GM18858 (cell line): ENCODE measurements around the gene RGP1.

Experiments
- ATAC-seq: cut with Tn5 transposase; IDR thresholded peaks from one replicate; pipeline ENCODE4 v1.9.1; 2021; ENCODE audit not compliant: unreplicated experiment

RGP1 gene

GRCh38 chr9:35748858-35749514 is at the start of gene RGP1, which contains the start of gene GBA2:
TSS of gene RGP1 (plus strand) at chr9:35749287. CDS start at chr9:35749756, 469 bp downstream.
TSS of gene GBA2 (minus strand) at chr9:35749228. CDS start at chr9:35748704, 524 bp downstream.
- peak; percentile 63 for ATAC-seq

GRCh38 chr9:35700031-35700430 is 49.1 kb upstream of the RGP1 start:
- no peak for ATAC-seq

GRCh38 chr9:35700942-35701341 is 48.1 kb upstream of the RGP1 start:
- no peak for ATAC-seq

- ATAC-seq, result no peak
Observed at GRCh38 chr9:35702696-35703095, 46.4 kb upstream of the RGP1 start.

- no peak for ATAC-seq
Observed at GRCh38 chr9:35703906-35704672, 45.0 kb upstream of the RGP1 start.

GRCh38 chr9:35705372-35705771 is 43.7 kb upstream of the RGP1 start:
- no peak for ATAC-seq

GRCh38 chr9:35705836-35706430 is 43.2 kb upstream of the RGP1 start:
- no peak for ATAC-seq

- ATAC-seq, result no peak
Observed at GRCh38 chr9:35706951-35707350, 42.1 kb upstream of the RGP1 start.

- no peak for ATAC-seq
Observed at GRCh38 chr9:35708146-35708545, 40.9 kb upstream of the RGP1 start.

- ATAC-seq, result no peak
Observed at GRCh38 chr9:35710818-35711500, 38.1 kb upstream of the RGP1 start.

GRCh38 chr9:35711501-35712428 is 37.3 kb upstream of the RGP1 start:
- no peak for ATAC-seq

GRCh38 chr9:35712762-35713400 is 36.2 kb upstream of the RGP1 start:
- no peak for ATAC-seq

- ATAC-seq, result no peak
Observed at GRCh38 chr9:35713578-35713977, 35.5 kb upstream of the RGP1 start.

GRCh38 chr9:35714123-35714522 is 35.0 kb upstream of the RGP1 start:
- no peak for ATAC-seq

- no peak for ATAC-seq
Observed at GRCh38 chr9:35714579-35715252, 34.4 kb upstream of the RGP1 start.

GRCh38 chr9:35716230-35716629 is 32.9 kb upstream of the RGP1 start:
- no peak for ATAC-seq

- ATAC-seq, result no peak
Observed at GRCh38 chr9:35717132-35717870, 31.8 kb upstream of the RGP1 start.

- no peak for ATAC-seq
Observed at GRCh38 chr9:35718721-35719511, 30.2 kb upstream of the RGP1 start.
